ENCODE data around the gene TAF8.

DNA sequence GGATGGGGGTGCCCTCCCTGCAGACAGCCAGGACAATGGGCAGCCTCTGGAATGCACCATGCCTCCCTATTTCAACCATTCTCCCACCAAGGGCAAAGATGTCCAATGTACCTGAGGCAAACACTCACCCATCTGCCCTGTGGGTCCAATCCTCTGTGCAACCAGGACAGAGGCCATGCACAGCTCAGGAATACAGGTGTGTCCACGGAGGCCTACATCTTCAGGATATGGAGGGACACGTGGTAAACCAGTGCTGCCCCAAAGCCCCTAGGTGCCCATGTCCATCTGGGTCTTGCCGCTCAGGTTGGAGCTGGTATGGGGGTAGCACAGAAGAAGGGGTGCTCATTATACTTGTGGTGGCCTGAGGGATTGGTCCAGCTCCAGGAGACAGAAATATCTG is 20.4 kb upstream of the TAF8 start:
- TF ChIP-seq FOXK2 (IDR thresholded peaks at IDR 0.05) (no peak), TARDBP (IDR thresholded peaks at IDR 0.05) (no peak), SP1 (IDR thresholded peaks at IDR 0.05) (no peak), BHLHE40 (IDR thresholded peaks at IDR 0.05; ENCODE audit: borderline replicate concordance) (no peak), HDGF (IDR thresholded peaks at IDR 0.05; ENCODE audit: borderline replicate concordance) (no peak), FOXA1 (IDR thresholded peaks at IDR 0.05) (no peak), LEF1 (IDR thresholded peaks at IDR 0.05; ENCODE audit: borderline replicate concordance) (no peak), ZNF384 (IDR thresholded peaks at IDR 0.05) (no peak), ARNT (IDR thresholded peaks at IDR 0.05) (no peak), SUZ12 (IDR thresholded peaks at IDR 0.05) (no peak), FOXM1 (IDR thresholded peaks at IDR 0.05; ENCODE audit: borderline replicate concordance) (no peak)
- TF ChIP-seq, protein P1, sequence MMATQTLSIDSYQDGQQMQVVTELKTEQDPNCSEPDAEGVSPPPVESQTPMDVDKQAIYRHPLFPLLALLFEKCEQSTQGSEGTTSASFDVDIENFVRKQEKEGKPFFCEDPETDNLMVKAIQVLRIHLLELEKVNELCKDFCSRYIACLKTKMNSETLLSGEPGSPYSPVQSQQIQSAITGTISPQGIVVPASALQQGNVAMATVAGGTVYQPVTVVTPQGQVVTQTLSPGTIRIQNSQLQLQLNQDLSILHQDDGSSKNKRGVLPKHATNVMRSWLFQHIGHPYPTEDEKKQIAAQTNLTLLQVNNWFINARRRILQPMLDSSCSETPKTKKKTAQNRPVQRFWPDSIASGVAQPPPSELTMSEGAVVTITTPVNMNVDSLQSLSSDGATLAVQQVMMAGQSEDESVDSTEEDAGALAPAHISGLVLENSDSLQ (IDR thresholded peaks at IDR 0.05), result no peak
